Kasumi-1 (cell line): ENCODE results near the gene CDK2.
"Not testable (repeated sequence)": the region's sequence is repeated elsewhere in the genome, so short reads cannot be mapped to it uniquely, and the experiment has no call there.

ENCODE experiments used
- DNase-seq, 2 experiments: peaks; one replicate each; lab custom pipeline; 2025; lab: John Stamatoyannopoulos, UW

Gene CDK2

GRCh38 chr12:55966408-55967281, at the start of gene CDK2:
Gene CDK2, plus strand, starts transcription at chr12:55966830. Its CDS starts 179 bp downstream, at chr12:55967009.
- DNase-seq: peak; percentile 87 to 89

- not testable (repeated sequence) for DNase-seq
Measured at GRCh38 chr12:55919032-55919431, 47.6 kb upstream of the CDK2 start.

- DNase-seq: no peak
Measured at GRCh38 chr12:55922126-55922525, 44.5 kb upstream of the CDK2 start.

GRCh38 chr12:55923648-55924047, 43.0 kb upstream of the CDK2 start:
- DNase-seq: not testable (repeated sequence)

GRCh38 chr12:55925371-55925770, 41.3 kb upstream of the CDK2 start:
- DNase-seq: no peak

- no peak for DNase-seq
Measured at GRCh38 chr12:55925870-55926737, 40.5 kb upstream of the CDK2 start.

GRCh38 chr12:55926738-55927587, 39.7 kb upstream of the CDK2 start:
- DNase-seq: peak; percentile 94 to 95

- peak; percentile 94 to 95 for DNase-seq
Measured at GRCh38 chr12:55927588-55928502, 38.8 kb upstream of the CDK2 start, which contains the start of gene PYM1. Gene PYM1, minus strand, starts transcription at chr12:55927894. Its CDS starts 133 bp downstream, at chr12:55927761.

GRCh38 chr12:55929306-55929791, 37.3 kb upstream of the CDK2 start:
- peak; percentile 59 to 64 for DNase-seq

- peak; percentile 79 to 89 for DNase-seq
Measured at GRCh38 chr12:55930771-55931316, 35.8 kb upstream of the CDK2 start, which contains the start of gene DGKA. Gene DGKA, plus strand, starts transcription at chr12:55931162. Its CDS starts 5,342 bp downstream, at chr12:55936504.

- no peak for DNase-seq
Measured at GRCh38 chr12:55931317-55931779, 35.3 kb upstream of the CDK2 start.

GRCh38 chr12:55931780-55932550, 34.7 kb upstream of the CDK2 start:
- DNase-seq: peak in 1 of 2 experiments; percentile 24

GRCh38 chr12:55932551-55932910, 34.1 kb upstream of the CDK2 start:
- peak; percentile 39 to 43 for DNase-seq

- DNase-seq: peak in 1 of 2 experiments; percentile 27
Measured at GRCh38 chr12:55933169-55933798, 33.3 kb upstream of the CDK2 start.

- DNase-seq: no peak
Measured at GRCh38 chr12:55933799-55934742, 32.6 kb upstream of the CDK2 start.

- DNase-seq: no peak
Measured at GRCh38 chr12:55934773-55935172, 31.9 kb upstream of the CDK2 start.

- DNase-seq: no peak
Measured at GRCh38 chr12:55935738-55936151, 30.9 kb upstream of the CDK2 start.
